Smooth muscle cell (in vitro differentiated cells): ENCODE data around the gene MRPS18B. TPM values are rescaled to one million over a fixed set of nuclear protein-coding genes. Genes with fewer than 3 reads are reported as not detected.

Source experiments
- DNase-seq: peaks from one replicate; lab custom pipeline; 2025; ENCODE audit not compliant: unreplicated experiment; lab: John Stamatoyannopoulos, UW
- H2AFZ ChIP-seq: fragments of 200-600 bp; sonication (generic); 2 replicates; pipeline ENCODE4 v1.6.0; 2016; ENCODE audit warnings: antibody characterized with exemption, low read depth, mild to moderate bottlenecking
- H3F3A ChIP-seq: fragments of 200-600 bp; sonication (generic); 2 replicates; pipeline ENCODE4 v1.6.0; 2017; ENCODE audit warnings: antibody characterized with exemption, low read depth
- H3K27ac ChIP-seq: fragments of 200-600 bp; sonication (generic); 2 replicates; pipeline ENCODE4 v1.5.1; 2016; ENCODE audit warnings: low read depth, mild to moderate bottlenecking
- H3K27me3 ChIP-seq: fragments of 200-600 bp; sonication (generic); 2 replicates; pipeline ENCODE4 v1.6.1; 2016; ENCODE audit warnings: low read depth, mild to moderate bottlenecking
- H3K36me3 ChIP-seq: fragments of 200-600 bp; sonication (generic); 2 replicates; pipeline ENCODE4 v1.5.1; 2016; ENCODE audit warnings: low read depth
- H3K4me1 ChIP-seq: fragments of 200-600 bp; sonication (generic); 2 replicates; pipeline ENCODE4 v1.5.1; 2016; ENCODE audit warnings: low read depth
- H3K4me2 ChIP-seq: fragments of 200-600 bp; sonication (generic); 2 replicates; pipeline ENCODE4 v1.6.0; 2016; ENCODE audit warnings: mild to moderate bottlenecking
- H3K4me3 ChIP-seq: fragments of 200-600 bp; sonication (generic); 2 replicates; pipeline ENCODE4 v1.5.1; 2016; ENCODE audit warnings: mild to moderate bottlenecking
- H3K79me2 ChIP-seq: fragments of 200-600 bp; sonication (generic); 2 replicates; pipeline ENCODE4 v1.6.0; 2016; ENCODE audit warnings: low read depth, mild to moderate bottlenecking
- H3K9ac ChIP-seq: fragments of 200-600 bp; sonication (generic); 2 replicates; pipeline ENCODE4 v1.6.0; 2016; ENCODE audit warnings: low read depth
- H3K9me3 ChIP-seq: fragments of 200-600 bp; sonication (generic); replicated peaks from 2 replicates; pipeline ENCODE4 v1.5.1; 2016; ENCODE audit warnings: low read depth
- H4K20me1 ChIP-seq: fragments of 200-600 bp; sonication (generic); 2 replicates; pipeline ENCODE4 v1.6.0; 2016; ENCODE audit warnings: low read depth
- CTCF ChIP-seq: fragments of 200-600 bp; sonication (generic); IDR thresholded peaks from 2 replicates; pipeline ENCODE4 v1.5.1; 2017; ENCODE audit warnings: borderline replicate concordance, mild to moderate bottlenecking, antibody characterized with exemption; ENCODE audit not compliant: insufficient read depth, poor library complexity, severe bottlenecking
- WGBS: methylation state at CpG from one replicate; pipeline ENCODE4 v1.1.7; 2016; ENCODE audit warnings: low lambda C conversion rate; 5-methylcytosine and 5-hydroxymethylcytosine counted together
- polyA plus RNA-seq: library from polyadenylated mRNA; unstranded; fragments of >200 nt; fragmentation: Nextera tagmentation; extraction: Ambion mirVana; gene quantifications from 2 replicates; pipeline ENCODE4 v1.2.1, GENCODE V29; 2016
- total RNA-seq: library from RNA; depleted of rRNA; stranded (reverse); fragments of >200 nt; gene quantifications from 2 replicates; pipeline ENCODE4 v1.2.3, GENCODE V29; 2014

The MRPS18B gene
- total and polyA plus RNA-seq, 2 experiments from 2014 or later: 53.2 to 70.0 TPM

GRCh38 chr6:30616811-30617564, 652 bp upstream of the MRPS18B start, which contains the start of gene PPP1R10:
Gene PPP1R10 (minus strand): TSS chr6:30617243. CDS start chr6:30609944, 7,299 bp downstream.
- Histone ChIP-seq H3K9ac (peak within 1 kb of the TSS; percentile 98), H3K27me3 (no peaks in the 10 kb centered on the region), H3K4me3 (peak within 1 kb of the TSS; percentile 77), H3K4me2 (peak within 1 kb of the TSS; percentile 93), H4K20me1 (peaks cover 28% of the 10 kb centered on the region), H3K27ac (peak within 1 kb of the TSS; percentile 98), H3K36me3 (no peaks in the 10 kb centered on the region), H3F3A (peaks cover 25% of the 10 kb centered on the region), H2AFZ (peak within 1 kb of the TSS; percentile 85), H3K4me1 (peaks cover 18% of the 10 kb centered on the region), H3K9me3 (no peaks in the 10 kb centered on the region), H3K79me2 (peaks cover 29% of the 10 kb centered on the region)
- 2% methylated on average over 40 of the region's 40 CpGs for WGBS
- DNase-seq: peak; percentile 92
- TF ChIP-seq CTCF: no peak

- Histone ChIP-seq H4K20me1 (peaks cover 15% of the 10 kb centered on the region), H3K4me1 (peaks cover 18% of the 10 kb centered on the region), H3K4me2 (peak overlapping the region; percentile 92), H3K9me3 (no peaks in the 10 kb centered on the region), H3K27ac (peak overlapping the region; percentile 98), H2AFZ (peak overlapping the region; percentile 85), H3K79me2 (peaks cover 29% of the 10 kb centered on the region), H3K4me3 (peak overlapping the region; percentile 72), H3K27me3 (no peaks in the 10 kb centered on the region), H3K9ac (peak overlapping the region; percentile 96), H3K36me3 (no peaks in the 10 kb centered on the region), H3F3A (peaks cover 24% of the 10 kb centered on the region)
- 20% methylated on average over 8 of the region's 8 CpGs for WGBS
- TF ChIP-seq CTCF: no peak
- no peak for DNase-seq
These were observed 694 bp downstream of the MRPS18B start for GRCh38 chr6:30618270-30618797.

- Histone ChIP-seq H3K79me2 (peaks cover 29% of the 10 kb centered on the region), H3K36me3 (no peaks in the 10 kb centered on the region), H3K4me1 (peaks cover 6% of the 10 kb centered on the region), H3K9me3 (no peaks in the 10 kb centered on the region), H3K27ac (no peak overlapping the region), H3K27me3 (no peaks in the 10 kb centered on the region), H3K4me3 (no peak overlapping the region), H3K9ac (no peak overlapping the region), H3F3A (peaks cover 17% of the 10 kb centered on the region), H4K20me1 (peaks cover 2% of the 10 kb centered on the region), H3K4me2 (no peak overlapping the region), H2AFZ (no peak overlapping the region)
- no peak for TF ChIP-seq CTCF
- no peak for DNase-seq
- 97% methylated on average over 11 of the region's 11 CpGs for WGBS
These were observed 1.9 kb downstream of the MRPS18B start for GRCh38 chr6:30619561-30619960.
